ENCODE data around the gene UGT1A7.

UGT1A7 gene

GRCh38 chr2:233779722-233780121, 98.0 kb downstream of the UGT1A7 start:
- no peak overlapping the region for H3K27ac ChIP-seq
- no peak for TF ChIP-seq ZFX (IDR thresholded peaks at IDR 0.05; ENCODE audit: borderline replicate concordance)
- no peak for TF ChIP-seq CTCF (IDR thresholded peaks at IDR 0.05)

- TF ChIP-seq CTCF (IDR thresholded peaks at IDR 0.05) (no peak), ZFX (IDR thresholded peaks at IDR 0.05; ENCODE audit: borderline replicate concordance) (no peak)
- H3K27ac ChIP-seq = no peak overlapping the region
Observed at GRCh38 chr2:233780771-233781170, 99.1 kb downstream of the UGT1A7 start.

GRCh38 chr2:233789554-233789953, 107.9 kb downstream of the UGT1A7 start:
- TF ChIP-seq ZFX (IDR thresholded peaks at IDR 0.05; ENCODE audit: borderline replicate concordance) (no peak), CTCF (IDR thresholded peaks at IDR 0.05) (no peak)
- no peak overlapping the region for H3K27ac ChIP-seq

GRCh38 chr2:233791151-233791882, 109.6 kb downstream of the UGT1A7 start:
- H3K27ac ChIP-seq = no peak overlapping the region
- TF ChIP-seq CTCF (IDR thresholded peaks at IDR 0.05) = no peak
- TF ChIP-seq ZFX (IDR thresholded peaks at IDR 0.05; ENCODE audit: borderline replicate concordance) = no peak

- TF ChIP-seq CTCF (IDR thresholded peaks at IDR 0.05) (no peak), ZFX (IDR thresholded peaks at IDR 0.05; ENCODE audit: borderline replicate concordance) (no peak)
- H3K27ac ChIP-seq = no peak overlapping the region
Observed at GRCh38 chr2:233791883-233792329, 110.2 kb downstream of the UGT1A7 start.

GRCh38 chr2:233792720-233793119, 111.0 kb downstream of the UGT1A7 start:
- TF ChIP-seq ZFX (IDR thresholded peaks at IDR 0.05; ENCODE audit: borderline replicate concordance) = no peak
- no peak for TF ChIP-seq CTCF (IDR thresholded peaks at IDR 0.05)
- H3K27ac ChIP-seq = no peak overlapping the region

- H3K27ac ChIP-seq = no peak overlapping the region
Observed at GRCh38 chr2:233793465-233794127, 111.9 kb downstream of the UGT1A7 start.

More at GRCh38 chr2:233793465-233794127, 111.9 kb downstream of the UGT1A7 start:
- no peak for TF ChIP-seq ZFX (IDR thresholded peaks at IDR 0.05; ENCODE audit: borderline replicate concordance)
- no peak for TF ChIP-seq CTCF (IDR thresholded peaks at IDR 0.05)

All from 22Rv1 (cell line).